Measurements from ENCODE around the gene C12orf42.

- no peak for TF ChIP-seq CTCF (IDR thresholded peaks at IDR 0.05)
- TF ChIP-seq POLR2A (IDR thresholded peaks at IDR 0.05) = no peak
- TF ChIP-seq POLR2AphosphoS5 (IDR thresholded peaks at IDR 0.05) = no peak
These were observed 127.6 kb downstream of the C12orf42 start for GRCh38 chr12:103368167-103368566.

Measured in prostate gland (tissue), 2 donors.